Measurements from ENCODE around the gene RUNX1. TPM values are rescaled to one million over a fixed set of nuclear protein-coding genes. Genes with fewer than 3 reads are reported as not detected.

RUNX1 gene
- total and polyA plus RNA-seq, 2 experiments from 2014 or later: 0.12 TPM; not detected in 1

GRCh38 chr21:35081861-35082260 is 32.8 kb upstream of the RUNX1 start:
- Histone ChIP-seq H3K9me3 (ENCODE audit: low read depth) (no peaks in the 10 kb centered on the region), H3K36me3 (no peaks in the 10 kb centered on the region), H3K27ac (no peak overlapping the region), H3K27me3 (peaks cover 78% of the 10 kb centered on the region), H3K4me1 (ENCODE audit: low read depth) (no peaks in the 10 kb centered on the region), H3K4me3 (no peak overlapping the region)
- DNase-seq (ENCODE audit: low read depth in 1 of 2, low spot score in 1 of 2): no peak
- TF ChIP-seq CTCF (IDR thresholded peaks at IDR 0.05; ENCODE audit: low read depth, low read length): no peak

GRCh38 chr21:35079181-35079580 is 30.1 kb upstream of the RUNX1 start:
- no peak overlapping the region for H3K4me3 ChIP-seq
- H3K27ac ChIP-seq: no peak overlapping the region
- H3K27me3 ChIP-seq: peaks cover 74% of the 10 kb centered on the region
- DNase-seq (ENCODE audit: low read depth in 1 of 2, low spot score in 1 of 2): no peak
- TF ChIP-seq CTCF (IDR thresholded peaks at IDR 0.05; ENCODE audit: low read depth, low read length): no peak
- no peaks in the 10 kb centered on the region for H3K9me3 ChIP-seq (ENCODE audit: low read depth)
- H3K36me3 ChIP-seq: no peaks in the 10 kb centered on the region
- no peaks in the 10 kb centered on the region for H3K4me1 ChIP-seq (ENCODE audit: low read depth)

GRCh38 chr21:35077975-35078374 is 28.9 kb upstream of the RUNX1 start:
- Histone ChIP-seq H3K36me3 (no peaks in the 10 kb centered on the region), H3K27ac (no peak overlapping the region), H3K4me1 (ENCODE audit: low read depth) (no peaks in the 10 kb centered on the region), H3K4me3 (no peak overlapping the region), H3K27me3 (peaks cover 81% of the 10 kb centered on the region), H3K9me3 (ENCODE audit: low read depth) (no peaks in the 10 kb centered on the region)
- TF ChIP-seq CTCF (IDR thresholded peaks at IDR 0.05; ENCODE audit: low read depth, low read length): no peak
- no peak for DNase-seq (ENCODE audit: low read depth in 1 of 2, low spot score in 1 of 2)

GRCh38 chr21:35077466-35077865 is 28.4 kb upstream of the RUNX1 start:
- Histone ChIP-seq H3K4me3 (no peak overlapping the region), H3K27ac (no peak overlapping the region), H3K4me1 (ENCODE audit: low read depth) (no peaks in the 10 kb centered on the region), H3K36me3 (no peaks in the 10 kb centered on the region), H3K27me3 (peaks cover 83% of the 10 kb centered on the region), H3K9me3 (ENCODE audit: low read depth) (no peaks in the 10 kb centered on the region)
- TF ChIP-seq CTCF (IDR thresholded peaks at IDR 0.05; ENCODE audit: low read depth, low read length): no peak
- no peak for DNase-seq (ENCODE audit: low read depth in 1 of 2, low spot score in 1 of 2)

- no peaks in the 10 kb centered on the region for H3K36me3 ChIP-seq
- no peak for TF ChIP-seq CTCF (IDR thresholded peaks at IDR 0.05; ENCODE audit: low read depth, low read length)
- peak in 1 of 2 donors; percentile 61 for DNase-seq (ENCODE audit: low read depth in 1 of 2, low spot score in 1 of 2)
- no peaks in the 10 kb centered on the region for H3K9me3 ChIP-seq (ENCODE audit: low read depth)
- no peak overlapping the region for H3K27ac ChIP-seq
- no peak overlapping the region for H3K4me3 ChIP-seq
- H3K4me1 ChIP-seq (ENCODE audit: low read depth): no peaks in the 10 kb centered on the region
- H3K27me3 ChIP-seq: peaks cover 80% of the 10 kb centered on the region
Measured at GRCh38 chr21:35075546-35075945, 26.4 kb upstream of the RUNX1 start.

- Histone ChIP-seq H3K27me3 (peaks cover 73% of the 10 kb centered on the region), H3K4me3 (no peak overlapping the region), H3K27ac (no peak overlapping the region), H3K4me1 (ENCODE audit: low read depth) (no peaks in the 10 kb centered on the region), H3K36me3 (no peaks in the 10 kb centered on the region), H3K9me3 (ENCODE audit: low read depth) (no peaks in the 10 kb centered on the region)
- no peak for DNase-seq (ENCODE audit: low read depth in 1 of 2, low spot score in 1 of 2)
- TF ChIP-seq CTCF (IDR thresholded peaks at IDR 0.05; ENCODE audit: low read depth, low read length): no peak
Measured at GRCh38 chr21:35072960-35073359, 23.9 kb upstream of the RUNX1 start.

Data from cardiac muscle cell (in vitro differentiated cells and primary cell).